GM10266 (cell line): Measurements from ENCODE around the gene CCL20.
A peak's percentile ranks its signal among the peaks of the same experiment; 100 is the strongest.

Source experiments
- DNase-seq: peaks from one replicate; pipeline ENCODE4 v3.0.0; 2012; ENCODE audit errors: extremely low spot score
- TF ChIP-seq, protein P1 (sequence below): IDR thresholded peaks from 2 replicates; pipeline ENCODE4 v1.5.1; 2012; ENCODE audit warnings: mild to moderate bottlenecking, low read depth; ENCODE audit not compliant: control insufficient read depth, insufficient read depth; ENCODE audit errors: missing control alignments

Gene CCL20

DNA sequence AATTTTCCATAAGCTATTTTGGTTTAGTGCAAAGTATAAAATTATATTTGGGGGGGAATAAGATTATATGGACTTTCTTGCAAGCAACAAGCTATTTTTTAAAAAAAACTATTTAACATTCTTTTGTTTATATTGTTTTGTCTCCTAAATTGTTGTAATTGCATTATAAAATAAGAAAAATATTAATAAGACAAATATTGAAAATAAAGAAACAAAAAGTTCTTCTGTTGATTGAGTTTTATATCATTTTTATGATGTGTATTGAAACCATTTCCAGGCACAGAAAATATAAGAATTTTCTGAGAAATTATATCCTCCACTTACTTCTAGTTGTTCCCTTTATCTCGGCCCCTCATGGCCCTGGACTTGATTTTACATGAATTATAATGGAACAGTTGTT, 3.7 kb downstream of the CCL20 start:
- TF ChIP-seq, protein P1, sequence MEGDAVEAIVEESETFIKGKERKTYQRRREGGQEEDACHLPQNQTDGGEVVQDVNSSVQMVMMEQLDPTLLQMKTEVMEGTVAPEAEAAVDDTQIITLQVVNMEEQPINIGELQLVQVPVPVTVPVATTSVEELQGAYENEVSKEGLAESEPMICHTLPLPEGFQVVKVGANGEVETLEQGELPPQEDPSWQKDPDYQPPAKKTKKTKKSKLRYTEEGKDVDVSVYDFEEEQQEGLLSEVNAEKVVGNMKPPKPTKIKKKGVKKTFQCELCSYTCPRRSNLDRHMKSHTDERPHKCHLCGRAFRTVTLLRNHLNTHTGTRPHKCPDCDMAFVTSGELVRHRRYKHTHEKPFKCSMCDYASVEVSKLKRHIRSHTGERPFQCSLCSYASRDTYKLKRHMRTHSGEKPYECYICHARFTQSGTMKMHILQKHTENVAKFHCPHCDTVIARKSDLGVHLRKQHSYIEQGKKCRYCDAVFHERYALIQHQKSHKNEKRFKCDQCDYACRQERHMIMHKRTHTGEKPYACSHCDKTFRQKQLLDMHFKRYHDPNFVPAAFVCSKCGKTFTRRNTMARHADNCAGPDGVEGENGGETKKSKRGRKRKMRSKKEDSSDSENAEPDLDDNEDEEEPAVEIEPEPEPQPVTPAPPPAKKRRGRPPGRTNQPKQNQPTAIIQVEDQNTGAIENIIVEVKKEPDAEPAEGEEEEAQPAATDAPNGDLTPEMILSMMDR, result no peak

DNA sequence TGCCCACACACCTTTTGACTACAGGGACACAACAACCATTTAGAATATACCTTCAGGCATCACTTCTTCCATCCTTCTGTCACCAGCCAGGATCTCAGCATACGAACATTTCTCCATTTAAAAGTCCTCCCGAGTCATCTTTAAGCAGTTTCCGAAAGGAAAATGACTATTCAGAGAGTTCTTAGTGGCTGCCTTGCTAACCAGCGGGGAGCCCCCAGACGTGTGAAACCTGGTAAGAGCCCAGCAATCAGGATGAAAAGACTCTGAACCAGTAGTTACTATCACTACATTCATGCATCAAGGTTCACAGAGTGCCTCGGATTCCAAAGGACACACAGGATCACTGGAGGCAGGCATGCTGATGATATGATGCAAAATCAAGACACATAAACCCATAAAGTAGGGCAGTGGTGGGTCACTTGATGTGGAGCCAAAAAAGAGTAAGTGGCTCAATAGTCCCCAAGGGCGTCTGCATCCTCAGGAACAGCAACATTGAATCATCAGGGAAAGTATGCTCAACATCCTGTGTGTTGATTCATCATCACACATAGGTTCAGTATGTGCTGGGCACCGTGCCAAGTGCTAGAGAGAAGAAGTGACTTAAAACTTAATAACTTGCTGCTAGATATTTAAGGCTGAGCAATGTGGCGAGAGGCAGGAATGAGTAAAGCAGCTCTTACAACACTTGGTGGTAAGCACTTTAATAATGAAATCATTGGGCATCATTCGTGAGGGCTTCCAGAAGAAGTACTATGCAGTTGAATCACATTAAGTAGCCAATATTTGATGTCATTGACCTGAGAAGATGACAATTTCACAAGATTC, 4.4 kb downstream of the CCL20 start:
- TF ChIP-seq, protein P1, result no peak

More for the DNA sequence above, 3.7 kb downstream of the CCL20 start:
- DNase-seq, result no peak

DNA sequence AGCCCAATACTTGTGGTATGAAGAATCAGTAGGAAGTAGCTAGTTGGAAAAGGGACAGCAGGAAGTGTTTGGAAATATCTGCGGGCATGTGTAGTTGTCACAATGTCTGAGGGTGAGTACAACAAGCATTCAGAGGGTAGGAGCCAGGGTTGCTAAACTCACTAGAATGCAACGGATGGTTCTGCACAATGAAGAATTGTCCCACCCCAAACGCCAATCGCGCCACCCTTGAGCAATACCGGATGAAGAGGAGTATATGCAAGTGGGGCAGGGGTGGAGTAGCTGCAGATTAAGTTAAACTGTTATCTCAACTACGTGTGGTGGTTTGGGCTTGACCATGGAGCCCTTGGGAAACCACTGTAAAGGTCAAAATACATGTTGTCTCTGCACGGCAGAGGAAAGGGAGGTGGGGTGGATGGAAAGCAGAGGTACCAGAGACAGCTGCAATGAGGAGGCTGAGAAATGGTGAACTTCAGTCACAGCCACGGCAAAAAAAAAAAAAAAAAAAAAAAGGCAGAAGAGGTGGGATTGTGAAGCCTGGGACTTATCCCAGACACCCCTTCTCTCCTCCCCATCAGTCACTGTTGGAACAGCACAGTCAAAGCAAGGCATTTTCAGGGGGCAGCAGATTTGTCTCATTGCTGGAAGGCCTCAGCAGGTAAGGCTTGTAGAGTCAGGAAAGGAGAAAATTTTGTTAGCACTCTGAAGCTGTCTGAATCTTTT, 5.2 kb downstream of the CCL20 start:
- TF ChIP-seq, protein P1, result no peak

More for the DNA sequence above, 4.4 kb downstream of the CCL20 start:
- DNase-seq, result peak; percentile 15

DNA sequence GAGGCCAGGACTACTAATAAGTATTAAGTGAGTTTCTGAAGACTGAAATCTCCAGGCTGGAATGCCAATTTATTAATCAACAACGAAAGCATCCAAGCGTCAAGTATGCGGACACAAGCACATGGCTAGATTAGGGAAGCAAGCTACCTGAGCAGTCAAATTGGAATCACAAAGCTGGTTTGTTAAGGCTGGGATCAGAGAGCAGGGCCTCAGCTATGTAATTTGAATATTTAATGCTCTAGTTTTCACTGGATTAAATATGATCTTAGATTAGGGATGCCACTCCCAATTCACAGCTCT, 5.7 kb downstream of the CCL20 start:
- DNase-seq, result no peak
- TF ChIP-seq, protein P1, result no peak

More for the DNA sequence above, 5.2 kb downstream of the CCL20 start:
- DNase-seq, result no peak

DNA sequence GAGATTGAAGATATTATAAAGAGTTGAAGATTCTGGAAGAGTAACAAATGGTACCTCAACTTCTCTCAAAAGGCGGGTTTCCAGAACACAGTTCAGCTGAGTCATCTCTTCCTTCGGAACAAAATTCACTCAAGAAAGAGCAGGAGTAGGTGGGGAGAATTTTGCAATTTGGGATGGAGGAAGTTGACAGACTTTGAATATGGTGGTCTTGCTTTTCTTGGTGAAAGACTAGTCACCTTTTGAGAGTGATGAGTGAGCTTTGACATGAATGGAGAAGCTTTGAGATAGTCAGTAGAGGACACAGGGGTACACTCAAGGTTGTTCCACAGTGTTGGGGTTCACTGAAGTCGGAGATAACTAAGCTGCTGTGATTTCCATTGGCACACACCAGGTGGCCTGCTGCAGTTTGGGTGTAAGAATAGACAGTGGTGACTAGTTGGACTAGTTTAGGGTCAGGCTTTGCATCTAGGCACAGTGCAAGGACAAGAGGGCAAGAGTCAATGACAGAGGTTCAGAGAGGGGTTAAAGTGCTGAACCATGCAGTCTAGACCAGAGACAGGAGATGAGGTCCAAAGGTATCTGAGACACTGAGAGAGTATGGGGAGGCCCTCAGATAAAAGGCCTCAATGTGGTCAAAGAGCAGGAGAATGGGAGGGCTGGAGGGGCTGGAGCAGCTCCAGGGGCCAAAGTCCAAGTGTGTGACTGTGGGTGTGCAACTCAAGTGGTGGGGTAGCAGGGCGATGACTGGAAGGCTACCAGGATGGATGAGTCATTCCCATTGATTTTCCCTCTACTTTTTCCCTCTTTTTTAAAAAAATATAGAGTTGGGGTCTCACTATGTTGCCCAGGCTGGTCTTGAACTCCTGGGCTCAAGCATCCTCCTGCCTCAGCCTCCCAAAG, 7.7 kb downstream of the CCL20 start:
- TF ChIP-seq, protein P1, result no peak
- no peak for DNase-seq

DNA sequence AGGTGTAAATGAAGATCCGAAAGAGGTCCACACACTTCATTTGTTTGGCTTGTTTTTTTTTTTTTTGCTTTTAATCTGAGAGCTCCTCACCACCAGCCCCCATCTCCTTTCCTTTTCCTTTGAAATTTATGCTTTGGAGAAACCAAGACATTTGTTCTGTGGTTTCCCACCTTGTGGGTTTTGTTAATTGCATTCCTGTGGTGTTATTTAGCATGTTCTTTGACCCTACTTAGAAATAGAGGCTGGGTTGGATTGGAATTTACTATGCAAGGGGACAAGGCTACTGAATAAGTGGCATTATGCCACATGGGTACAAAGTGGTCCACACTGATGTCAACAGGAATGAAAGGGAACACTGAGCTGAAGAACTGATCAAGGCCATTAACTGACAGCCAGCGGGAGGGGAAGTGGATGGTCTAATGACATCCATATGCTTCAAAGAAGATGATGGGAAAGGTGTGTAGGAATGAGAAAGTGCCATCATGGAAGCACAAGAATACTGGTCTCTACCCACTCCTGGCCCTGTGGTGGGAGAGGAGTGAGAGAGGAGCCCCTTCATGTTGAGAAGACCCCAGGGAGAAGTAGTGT, 8.9 kb downstream of the CCL20 start:
- TF ChIP-seq, protein P1, result no peak
- DNase-seq, result no peak
